Mammary epithelial cell (primary cell): ENCODE measurements around the gene DNAH17.

ENCODE experiments used
- EZH2 ChIP-seq: IDR thresholded peaks from 2 replicates; pipeline ENCODE4 v1.6.1; 2012; ENCODE audit warnings: low read length, inconsistent platforms, borderline replicate concordance
- TF ChIP-seq, protein P1 (sequence below), 2 donors: IDR thresholded peaks in 1 of 2; conservative IDR thresholded peaks in 1 of 2; 2 replicates each; pipeline ENCODE4 v1.5.1; 2011 to 2012; ENCODE audit warnings: inconsistent platforms in 2 of 2, low read length in 2 of 2, mild to moderate bottlenecking in 2 of 2, control low read depth in 1 of 2, low read depth in 1 of 2; ENCODE audit not compliant: insufficient read depth in 1 of 2; ENCODE audit errors: extremely low read depth in 1 of 2

DNA sequence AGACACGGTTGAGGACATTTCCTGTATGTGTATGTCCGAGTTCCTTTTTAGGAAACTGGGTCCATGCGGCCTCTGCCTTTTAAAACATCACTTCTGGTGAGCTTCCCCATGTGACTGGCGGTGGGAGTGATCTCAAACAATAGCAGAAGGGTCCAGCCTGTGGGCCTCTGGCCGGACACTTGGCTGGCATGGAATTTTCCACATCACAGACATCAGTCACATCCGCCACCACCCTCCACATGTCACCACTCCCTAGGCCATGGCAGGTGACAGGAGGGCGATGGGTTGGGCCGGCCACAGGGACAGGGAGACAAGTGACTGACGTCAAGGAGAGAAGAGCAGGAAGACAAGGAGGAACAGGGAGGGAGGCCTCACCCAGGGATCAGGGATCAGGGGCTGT is 83.7 kb downstream of the DNAH17 start:
- TF ChIP-seq, protein P1, sequence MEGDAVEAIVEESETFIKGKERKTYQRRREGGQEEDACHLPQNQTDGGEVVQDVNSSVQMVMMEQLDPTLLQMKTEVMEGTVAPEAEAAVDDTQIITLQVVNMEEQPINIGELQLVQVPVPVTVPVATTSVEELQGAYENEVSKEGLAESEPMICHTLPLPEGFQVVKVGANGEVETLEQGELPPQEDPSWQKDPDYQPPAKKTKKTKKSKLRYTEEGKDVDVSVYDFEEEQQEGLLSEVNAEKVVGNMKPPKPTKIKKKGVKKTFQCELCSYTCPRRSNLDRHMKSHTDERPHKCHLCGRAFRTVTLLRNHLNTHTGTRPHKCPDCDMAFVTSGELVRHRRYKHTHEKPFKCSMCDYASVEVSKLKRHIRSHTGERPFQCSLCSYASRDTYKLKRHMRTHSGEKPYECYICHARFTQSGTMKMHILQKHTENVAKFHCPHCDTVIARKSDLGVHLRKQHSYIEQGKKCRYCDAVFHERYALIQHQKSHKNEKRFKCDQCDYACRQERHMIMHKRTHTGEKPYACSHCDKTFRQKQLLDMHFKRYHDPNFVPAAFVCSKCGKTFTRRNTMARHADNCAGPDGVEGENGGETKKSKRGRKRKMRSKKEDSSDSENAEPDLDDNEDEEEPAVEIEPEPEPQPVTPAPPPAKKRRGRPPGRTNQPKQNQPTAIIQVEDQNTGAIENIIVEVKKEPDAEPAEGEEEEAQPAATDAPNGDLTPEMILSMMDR (conservative IDR thresholded peaks at IDR 0.05 in 1 of 2, IDR thresholded peaks at IDR 0.05 in 1 of 2; ENCODE audit: extremely low read depth in 1 of 2, insufficient read depth in 1 of 2, low read depth in 1 of 2, low read length in 2 of 2) = no peak
- TF ChIP-seq EZH2 = no peak
